ENCODE measurements around the gene ZNF385B.

DNA sequence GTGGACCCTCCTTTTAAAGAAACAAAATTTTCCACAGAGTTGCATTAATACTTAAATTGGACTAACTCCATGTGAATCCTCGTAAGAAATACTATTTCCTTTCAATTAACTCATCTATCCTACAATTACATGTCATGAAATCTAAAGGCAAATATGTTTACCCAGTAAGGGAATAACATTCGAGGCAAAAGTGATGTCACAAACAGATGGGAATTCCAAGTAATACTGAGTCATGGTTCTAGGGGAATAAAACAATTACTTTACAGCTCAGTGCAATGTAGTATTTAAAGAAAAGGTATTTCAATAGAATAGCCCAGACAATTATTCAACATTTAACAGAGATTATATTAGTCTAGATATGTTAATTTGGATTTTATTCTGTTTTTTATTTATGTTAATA lies 205.8 kb downstream of the ZNF385B start:
- TF ChIP-seq EZH2 (IDR thresholded peaks at IDR 0.05) (no peak), EZH2phosphoT487 (IDR thresholded peaks at IDR 0.05) (no peak)
- TF ChIP-seq, protein P1, sequence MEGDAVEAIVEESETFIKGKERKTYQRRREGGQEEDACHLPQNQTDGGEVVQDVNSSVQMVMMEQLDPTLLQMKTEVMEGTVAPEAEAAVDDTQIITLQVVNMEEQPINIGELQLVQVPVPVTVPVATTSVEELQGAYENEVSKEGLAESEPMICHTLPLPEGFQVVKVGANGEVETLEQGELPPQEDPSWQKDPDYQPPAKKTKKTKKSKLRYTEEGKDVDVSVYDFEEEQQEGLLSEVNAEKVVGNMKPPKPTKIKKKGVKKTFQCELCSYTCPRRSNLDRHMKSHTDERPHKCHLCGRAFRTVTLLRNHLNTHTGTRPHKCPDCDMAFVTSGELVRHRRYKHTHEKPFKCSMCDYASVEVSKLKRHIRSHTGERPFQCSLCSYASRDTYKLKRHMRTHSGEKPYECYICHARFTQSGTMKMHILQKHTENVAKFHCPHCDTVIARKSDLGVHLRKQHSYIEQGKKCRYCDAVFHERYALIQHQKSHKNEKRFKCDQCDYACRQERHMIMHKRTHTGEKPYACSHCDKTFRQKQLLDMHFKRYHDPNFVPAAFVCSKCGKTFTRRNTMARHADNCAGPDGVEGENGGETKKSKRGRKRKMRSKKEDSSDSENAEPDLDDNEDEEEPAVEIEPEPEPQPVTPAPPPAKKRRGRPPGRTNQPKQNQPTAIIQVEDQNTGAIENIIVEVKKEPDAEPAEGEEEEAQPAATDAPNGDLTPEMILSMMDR (IDR thresholded peaks at IDR 0.05): no peak

Measured in neural progenitor cell (in vitro differentiated cells).